ENCODE results near the gene PPIB. TPM values are rescaled to one million over a fixed set of nuclear protein-coding genes. Genes with fewer than 3 reads are reported as not detected.
A peak's percentile ranks its signal among the peaks of the same experiment; 100 is the strongest.

The PPIB gene
- 654 and 959 TPM in 2 replicates for total RNA-seq

GRCh38 chr15:64162869-64163658 lies at the start of gene PPIB:
Gene PPIB, minus strand, starts transcription at chr15:64163022. Its CDS starts 36 bp downstream, at chr15:64162986.
- peak; percentile 98 for DNase-seq (ENCODE audit: low read depth)
- TF ChIP-seq CTCF (IDR thresholded peaks at IDR 0.05; ENCODE audit: insufficient read depth, low read depth, low read length), result peak; percentile 21

DNA sequence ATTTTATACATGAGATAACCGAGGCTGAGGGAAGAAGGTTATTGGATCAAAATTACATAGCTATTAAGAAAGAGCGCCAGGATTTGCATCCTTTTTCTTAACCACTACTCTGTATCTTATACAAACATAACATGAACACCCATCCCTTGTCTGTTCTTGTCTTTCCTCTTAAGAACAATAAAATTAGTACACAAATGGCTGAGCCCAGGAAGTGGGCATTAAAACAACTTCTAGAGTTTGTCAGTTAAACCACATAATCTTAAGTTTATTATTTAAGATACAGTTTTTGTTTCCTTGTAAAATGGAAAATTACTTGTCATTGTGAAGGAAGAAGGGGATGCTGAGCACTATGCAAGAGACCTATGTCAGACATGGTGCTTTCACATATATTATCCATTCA lies 48.9 kb upstream of the PPIB start:
- H3K4me3 ChIP-seq (ENCODE audit: low read depth, low read length), result no peak overlapping the region
- no peak for TF ChIP-seq CTCF (IDR thresholded peaks at IDR 0.05; ENCODE audit: insufficient read depth, low read depth, low read length)
- no peak for DNase-seq (ENCODE audit: low read depth)

More at GRCh38 chr15:64162869-64163658, at the start of gene PPIB:
- peak within 1 kb of the TSS; percentile 91 for H3K4me3 ChIP-seq (ENCODE audit: low read depth, low read length)

DNA sequence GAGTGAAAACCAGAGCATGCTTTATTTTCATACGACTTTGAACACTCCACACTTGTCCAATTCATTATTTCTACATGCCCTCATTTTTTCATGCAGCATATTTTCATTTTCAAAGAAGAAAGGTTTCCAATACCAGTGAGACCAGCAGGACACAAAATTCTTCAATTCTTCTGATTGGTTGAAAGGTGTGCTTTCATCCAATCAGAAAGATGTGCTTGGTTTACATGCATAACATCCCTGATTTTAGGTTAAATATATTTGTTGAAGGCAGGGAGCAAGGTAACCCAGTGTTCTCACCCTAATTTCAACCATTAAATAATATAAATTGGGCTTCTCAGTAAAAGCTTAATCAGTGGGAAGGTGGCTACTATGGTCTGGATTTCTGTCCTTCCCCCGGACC lies 47.5 kb upstream of the PPIB start:
- H3K4me3 ChIP-seq (ENCODE audit: low read depth, low read length), result no peak overlapping the region
- no peak for DNase-seq (ENCODE audit: low read depth)
- no peak for TF ChIP-seq CTCF (IDR thresholded peaks at IDR 0.05; ENCODE audit: insufficient read depth, low read depth, low read length)

GRCh38 chr15:64209680-64210334 lies 47.0 kb upstream of the PPIB start:
- peak; percentile 47 for TF ChIP-seq CTCF (IDR thresholded peaks at IDR 0.05; ENCODE audit: insufficient read depth, low read depth, low read length)
- peak; percentile 66 for DNase-seq (ENCODE audit: low read depth)

GRCh38 chr15:64205202-64205601 lies 42.4 kb upstream of the PPIB start:
- no peak for DNase-seq (ENCODE audit: low read depth)
- TF ChIP-seq CTCF (IDR thresholded peaks at IDR 0.05; ENCODE audit: insufficient read depth, low read depth, low read length), result no peak
- no peak overlapping the region for H3K4me3 ChIP-seq (ENCODE audit: low read depth, low read length)

More at GRCh38 chr15:64209680-64210334, 47.0 kb upstream of the PPIB start:
- H3K4me3 ChIP-seq (ENCODE audit: low read depth, low read length), result no peak overlapping the region

- no peak for TF ChIP-seq CTCF (IDR thresholded peaks at IDR 0.05; ENCODE audit: insufficient read depth, low read depth, low read length)
- no peak for DNase-seq (ENCODE audit: low read depth)
- H3K4me3 ChIP-seq (ENCODE audit: low read depth, low read length), result no peak overlapping the region
Measured at GRCh38 chr15:64197425-64197824, 34.6 kb upstream of the PPIB start.

Data from fibroblast of villous mesenchyme (primary cell).